Fibroblast of lung (primary cell): ENCODE data around the gene RFESD.

Experiments used
- EZH2 ChIP-seq: IDR thresholded peaks from 2 replicates; pipeline ENCODE4 v1.5.1; 2012; ENCODE audit warnings: low read length, control low read depth, mild to moderate bottlenecking; ENCODE audit errors: missing control alignments
- TF ChIP-seq, protein P1 (sequence below), 2 donors: IDR thresholded peaks in 1 of 2; conservative IDR thresholded peaks in 1 of 2; 1 replicate in 1 of 2; 2 replicates in 1 of 2; pipeline ENCODE4 v1.5.1; 2011 to 2012; ENCODE audit warnings: low read length in 2 of 2, control low read depth in 1 of 2, inconsistent platforms in 1 of 2, low read depth in 1 of 2, mild to moderate bottlenecking in 1 of 2

GRCh38 chr5:95610546-95610945, 36.0 kb upstream of the RFESD start:
- TF ChIP-seq, protein P1, sequence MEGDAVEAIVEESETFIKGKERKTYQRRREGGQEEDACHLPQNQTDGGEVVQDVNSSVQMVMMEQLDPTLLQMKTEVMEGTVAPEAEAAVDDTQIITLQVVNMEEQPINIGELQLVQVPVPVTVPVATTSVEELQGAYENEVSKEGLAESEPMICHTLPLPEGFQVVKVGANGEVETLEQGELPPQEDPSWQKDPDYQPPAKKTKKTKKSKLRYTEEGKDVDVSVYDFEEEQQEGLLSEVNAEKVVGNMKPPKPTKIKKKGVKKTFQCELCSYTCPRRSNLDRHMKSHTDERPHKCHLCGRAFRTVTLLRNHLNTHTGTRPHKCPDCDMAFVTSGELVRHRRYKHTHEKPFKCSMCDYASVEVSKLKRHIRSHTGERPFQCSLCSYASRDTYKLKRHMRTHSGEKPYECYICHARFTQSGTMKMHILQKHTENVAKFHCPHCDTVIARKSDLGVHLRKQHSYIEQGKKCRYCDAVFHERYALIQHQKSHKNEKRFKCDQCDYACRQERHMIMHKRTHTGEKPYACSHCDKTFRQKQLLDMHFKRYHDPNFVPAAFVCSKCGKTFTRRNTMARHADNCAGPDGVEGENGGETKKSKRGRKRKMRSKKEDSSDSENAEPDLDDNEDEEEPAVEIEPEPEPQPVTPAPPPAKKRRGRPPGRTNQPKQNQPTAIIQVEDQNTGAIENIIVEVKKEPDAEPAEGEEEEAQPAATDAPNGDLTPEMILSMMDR (conservative IDR thresholded peaks at IDR 0.05 in 1 of 2, IDR thresholded peaks at IDR 0.05 in 1 of 2; ENCODE audit: low read depth in 1 of 2, low read length in 2 of 2), result no peak
- TF ChIP-seq EZH2, result no peak
